DMS79 (cell line): ENCODE results near the gene KLRK1.
"Not testable (repeated sequence)": the region's sequence is repeated elsewhere in the genome, so short reads cannot be mapped to it uniquely, and the experiment has no call there.

Experiments
- DNase-seq: peaks from one replicate; lab custom pipeline; 2025; lab: John Stamatoyannopoulos, UW

The KLRK1 gene

GRCh38 chr12:10362828-10363657 lies 26.8 kb downstream of the KLRK1 start:
- DNase-seq: peak; percentile 1

GRCh38 chr12:10362325-10362724 lies 27.5 kb downstream of the KLRK1 start:
- peak; percentile 44 for DNase-seq

GRCh38 chr12:10361622-10362021 lies 28.2 kb downstream of the KLRK1 start:
- DNase-seq: peak; percentile 35

- DNase-seq: peak; percentile 89
Measured at GRCh38 chr12:10361084-10361483, 28.8 kb downstream of the KLRK1 start.

DNA sequence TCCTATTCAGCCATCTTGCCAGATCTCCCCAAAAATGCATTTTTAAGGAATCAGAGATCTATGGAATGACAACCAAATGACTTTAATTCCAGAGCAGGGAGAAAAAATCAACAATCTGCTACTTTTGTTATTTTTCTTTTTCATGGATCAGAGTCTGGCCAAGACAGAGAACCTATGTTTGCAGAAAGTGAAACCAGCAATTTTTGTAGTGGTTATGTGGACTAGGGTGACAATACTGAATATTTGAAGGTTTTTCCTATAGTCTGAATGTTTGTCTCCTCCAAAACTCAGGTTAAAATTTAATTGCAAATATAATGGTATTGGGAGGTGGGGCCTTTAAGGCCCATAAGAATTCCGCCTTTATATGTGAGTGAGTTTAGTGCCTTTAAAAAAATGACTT lies 30.9 kb downstream of the KLRK1 start:
- DNase-seq: no peak

GRCh38 chr12:10358131-10358530 lies 31.7 kb downstream of the KLRK1 start:
- no peak for DNase-seq

DNA sequence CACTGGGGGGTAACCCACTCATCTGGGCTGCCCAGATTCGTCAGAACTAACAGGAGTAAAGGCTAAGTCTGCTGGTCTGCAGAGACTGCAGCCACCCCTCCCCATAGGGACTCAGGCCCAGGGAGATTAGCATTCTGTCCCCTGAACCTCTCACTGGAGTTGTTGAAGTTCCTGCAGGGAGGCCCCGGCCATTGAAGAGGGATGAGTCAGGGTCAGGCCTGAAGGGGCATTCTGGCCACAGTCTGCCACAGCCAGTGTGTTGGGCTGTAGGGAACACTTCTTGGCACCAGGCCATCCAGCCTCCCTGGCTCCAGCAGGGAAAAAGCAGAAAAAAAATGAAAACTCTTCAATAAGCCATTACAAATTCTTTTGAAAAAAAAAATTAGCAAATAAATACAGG lies 35.3 kb downstream of the KLRK1 start:
- no peak for DNase-seq

DNA sequence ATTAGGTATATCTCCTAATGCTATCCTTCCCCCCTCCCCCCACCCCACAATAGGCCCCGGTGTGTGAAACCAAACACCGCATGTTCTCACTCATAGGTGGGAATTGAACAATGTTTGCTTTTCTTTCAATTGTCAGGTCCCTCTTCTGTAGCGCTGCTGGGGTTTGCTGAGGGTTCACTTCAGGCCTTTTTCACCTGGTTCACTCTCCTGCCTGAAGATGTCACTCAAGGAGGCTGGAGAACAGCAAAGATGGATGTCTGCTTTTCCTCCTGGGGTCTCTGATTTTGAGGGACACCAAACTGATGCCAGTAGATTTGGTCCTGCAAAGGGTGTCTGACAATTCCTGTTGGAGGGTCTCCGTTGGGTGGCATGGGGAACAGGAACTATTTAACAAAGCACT lies 35.8 kb downstream of the KLRK1 start:
- no peak for DNase-seq

DNA sequence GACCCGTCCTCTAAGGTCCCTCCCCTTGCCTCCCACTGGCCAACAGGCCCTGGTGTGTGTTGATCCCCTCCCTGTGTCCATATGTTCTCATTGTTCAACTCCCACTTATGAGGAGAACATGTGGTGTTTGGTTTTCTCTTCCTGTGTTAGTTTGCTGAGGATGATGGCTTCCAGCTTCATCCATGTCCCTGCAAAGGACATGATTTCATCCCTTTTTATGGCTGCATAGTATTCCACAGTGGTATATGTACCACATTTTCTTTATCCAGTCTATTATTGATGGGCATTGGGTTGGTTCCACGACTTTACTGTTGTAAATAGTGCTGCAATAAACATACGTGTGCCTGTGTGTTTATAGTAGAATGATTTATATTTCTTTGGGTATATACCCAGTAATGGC lies 38.4 kb downstream of the KLRK1 start:
- not testable (repeated sequence) for DNase-seq

DNA sequence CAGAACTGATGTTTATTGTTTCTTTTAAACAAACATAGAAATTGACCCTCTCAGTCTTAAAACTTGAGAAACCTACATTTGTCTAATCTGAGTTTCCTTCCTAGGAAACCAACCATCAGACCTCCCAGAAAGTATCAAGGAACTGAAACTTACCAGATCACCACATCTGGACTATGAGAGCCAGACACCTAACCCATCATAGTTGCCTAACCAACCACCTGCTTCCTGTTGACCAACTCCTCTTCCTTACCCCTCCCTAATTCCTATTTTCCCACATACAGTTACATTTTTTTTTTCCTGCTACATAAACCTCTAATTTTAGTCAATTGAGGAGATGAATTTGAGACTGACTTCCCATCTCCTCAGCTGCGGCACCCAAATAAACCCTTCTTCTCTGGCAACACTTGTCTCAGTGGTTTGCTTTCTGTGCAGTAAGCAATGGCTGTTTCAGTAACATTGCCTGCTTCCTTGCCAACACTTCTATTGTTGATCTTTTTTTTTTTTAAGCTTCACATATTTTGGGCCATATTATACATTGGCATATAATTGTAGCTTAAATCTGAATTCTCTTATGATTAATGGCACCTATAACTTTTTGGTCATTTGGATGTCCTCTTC lies 47.8 kb downstream of the KLRK1 start:
- no peak for DNase-seq

- not testable (repeated sequence) for DNase-seq
Measured at GRCh38 chr12:10340946-10341345, 48.9 kb downstream of the KLRK1 start.

DNA sequence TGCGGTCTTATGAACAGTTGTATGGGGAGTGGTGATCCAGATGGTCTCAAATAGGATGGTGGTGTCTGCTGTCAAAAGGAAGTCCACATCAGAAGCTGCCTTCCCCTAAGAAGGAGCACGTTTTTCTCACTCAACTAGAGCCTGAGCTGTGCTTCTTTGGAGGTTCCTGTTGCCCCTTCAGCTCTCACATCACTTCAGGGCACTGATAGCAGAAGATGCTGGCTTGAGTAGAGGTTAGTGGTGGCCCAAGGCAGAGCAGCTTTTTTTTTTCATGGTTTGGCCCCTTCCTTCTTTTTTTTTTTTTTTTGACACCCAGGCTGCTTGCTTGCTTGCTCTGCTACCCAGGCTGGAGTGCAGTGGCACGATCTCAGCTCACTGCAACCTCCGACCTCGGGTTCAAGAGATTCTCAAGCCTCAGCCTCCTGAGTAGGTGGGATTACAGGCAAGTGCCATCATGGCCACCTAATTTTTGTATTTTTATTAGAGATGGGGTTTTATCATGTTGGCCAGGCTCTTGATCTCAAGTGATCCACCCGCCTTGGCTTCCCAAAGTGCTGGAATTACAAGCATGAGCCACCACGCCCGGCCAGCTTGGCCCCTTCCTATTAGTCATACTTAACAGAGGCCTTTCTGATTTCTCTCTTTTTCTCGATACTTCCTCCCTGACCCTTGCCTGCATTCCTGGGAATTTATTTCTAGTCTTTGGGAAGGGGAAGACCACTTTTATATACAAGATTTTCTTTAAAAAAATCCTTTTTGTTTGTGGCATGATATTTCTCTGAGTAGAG lies 50.6 kb downstream of the KLRK1 start:
- no peak for DNase-seq

- not testable (repeated sequence) for DNase-seq
Measured at GRCh38 chr12:10338470-10338869, 51.4 kb downstream of the KLRK1 start.

GRCh38 chr12:10336196-10336595 lies 53.6 kb downstream of the KLRK1 start:
- DNase-seq: not testable (repeated sequence)

DNA sequence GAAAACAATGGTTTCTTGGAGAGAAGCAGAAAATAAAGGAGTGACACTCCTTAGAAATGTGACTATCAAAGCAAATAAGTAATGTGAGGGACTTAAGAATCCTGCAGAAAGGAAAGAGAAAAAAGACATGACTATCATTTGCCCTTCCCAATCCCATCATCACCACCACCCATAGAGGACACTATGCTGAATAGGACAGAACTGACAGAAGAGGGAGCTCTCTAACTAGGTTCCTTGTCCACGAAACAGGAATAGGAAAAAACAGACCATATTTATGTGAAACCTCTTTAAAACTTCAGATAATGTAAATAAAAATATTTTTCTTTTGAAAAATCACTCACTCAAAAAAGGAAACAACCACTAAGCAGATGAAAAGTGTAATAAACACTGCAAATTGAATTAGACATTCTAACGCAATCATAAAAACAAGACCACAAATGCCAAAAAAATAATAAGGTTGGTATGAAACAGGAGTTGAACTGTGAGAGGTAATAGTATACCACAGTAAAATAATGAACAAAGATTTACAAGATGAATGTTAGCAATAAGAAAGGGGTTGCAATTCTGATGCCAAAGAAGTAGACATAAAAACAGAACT lies 58.1 kb downstream of the KLRK1 start:
- DNase-seq: no peak

DNA sequence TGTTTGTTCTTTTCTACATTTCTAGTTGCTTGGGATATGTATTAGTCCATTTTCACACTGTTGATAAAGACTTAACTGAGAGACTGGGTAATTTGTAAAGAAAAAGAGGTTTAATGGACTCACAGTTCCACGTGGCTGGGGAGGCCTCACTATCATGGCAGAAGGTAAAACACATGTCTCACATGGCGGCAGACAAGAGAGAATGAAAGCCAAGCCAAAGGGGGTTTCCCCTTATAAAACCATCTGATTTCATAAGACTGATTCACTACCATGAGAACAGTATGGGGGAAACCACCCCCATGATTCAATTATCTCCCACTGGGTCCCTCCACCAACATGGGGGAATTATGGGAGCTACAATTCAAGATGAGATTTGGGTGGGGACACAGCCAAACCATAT lies 61.1 kb downstream of the KLRK1 start:
- not testable (repeated sequence) for DNase-seq
